Neural progenitor cell (in vitro differentiated cells): ENCODE results near the gene TNNI2. TPM values are rescaled to one million over a fixed set of nuclear protein-coding genes. Genes with fewer than 3 reads are reported as not detected.

ENCODE experiments used
- DNase-seq: peaks from one replicate; pipeline ENCODE4 v3.0.0-alpha.2; 2016; ENCODE audit warnings: low spot score
- H2AFZ ChIP-seq: fragments of 200-600 bp; sonication (generic); replicated peaks from 2 replicates; pipeline ENCODE4 v1.6.1; 2016; ENCODE audit warnings: antibody characterized with exemption
- H3F3A ChIP-seq: fragments of 200-600 bp; sonication (generic); 2 replicates; pipeline ENCODE4 v1.6.1; 2016; ENCODE audit warnings: antibody characterized with exemption, low read depth
- H3K27ac ChIP-seq: fragments of 200-600 bp; sonication (generic); 2 replicates; pipeline ENCODE4 v1.5.1; 2016; ENCODE audit warnings: mild to moderate bottlenecking
- H3K27me3 ChIP-seq: fragments of 200-600 bp; sonication (generic); 2 replicates; pipeline ENCODE4 v1.6.1; 2016; ENCODE audit warnings: mild to moderate bottlenecking, moderate library complexity
- H3K36me3 ChIP-seq: fragments of 200-600 bp; sonication (generic); 2 replicates; pipeline ENCODE4 v1.5.1; 2016
- H3K4me1 ChIP-seq: fragments of 200-600 bp; sonication (generic); 2 replicates; pipeline ENCODE4 v1.6.1; 2016; ENCODE audit warnings: mixed run types
- H3K4me2 ChIP-seq: fragments of 200-600 bp; sonication (generic); 2 replicates; pipeline ENCODE4 v1.6.1; 2016
- H3K4me3 ChIP-seq: fragments of 200-600 bp; sonication (generic); 2 replicates; pipeline ENCODE4 v1.5.1; 2016
- H3K79me2 ChIP-seq: fragments of 200-600 bp; sonication (generic); 2 replicates; pipeline ENCODE4 v1.6.1; 2016; ENCODE audit warnings: low read depth
- H3K9ac ChIP-seq: fragments of 200-600 bp; sonication (generic); 2 replicates; pipeline ENCODE4 v1.6.1; 2016
- H3K9me3 ChIP-seq: fragments of 200-600 bp; sonication (generic); 2 replicates; pipeline ENCODE4 v1.5.1; 2016; ENCODE audit warnings: low read depth
- H4K20me1 ChIP-seq: fragments of 200-600 bp; sonication (generic); 2 replicates; pipeline ENCODE4 v1.6.1; 2016; ENCODE audit warnings: low read depth
- H3K27ac Mint-ChIP-seq: 3 replicates; pipeline ENCODE4 v1.8.0; 2021; ENCODE audit warnings: mixed read lengths
- H3K27me3 Mint-ChIP-seq: 2 replicates; pipeline ENCODE4 v1.8.0; 2022; ENCODE audit warnings: low read depth, mild to moderate bottlenecking, inconsistent platforms, moderate library complexity, mixed read lengths; ENCODE audit not compliant: insufficient read depth
- H3K36me3 Mint-ChIP-seq: 3 replicates; pipeline ENCODE4 v1.8.0; 2021; ENCODE audit warnings: mixed read lengths
- H3K4me1 Mint-ChIP-seq: 3 replicates; pipeline ENCODE4 v1.8.0; 2021; ENCODE audit warnings: mixed read lengths
- H3K4me3 Mint-ChIP-seq: 3 replicates; pipeline ENCODE4 v1.8.0; 2021; ENCODE audit warnings: mild to moderate bottlenecking, moderate library complexity, mixed read lengths
- H3K9me3 Mint-ChIP-seq: 3 replicates; pipeline ENCODE4 v1.8.0; 2020; ENCODE audit warnings: mixed read lengths
- CTCF ChIP-seq: fragments of 200-600 bp; sonication (generic); IDR thresholded peaks from 2 replicates; pipeline ENCODE4 v1.5.1; 2017; ENCODE audit warnings: antibody characterized with exemption, mild to moderate bottlenecking
- EZH2 ChIP-seq: fragments of 200-600 bp; sonication (generic); IDR thresholded peaks from 2 replicates; pipeline ENCODE4 v1.6.1; 2017; ENCODE audit warnings: antibody characterized with exemption, mild to moderate bottlenecking, moderate library complexity
- EZH2phosphoT487 ChIP-seq: fragments of 200-600 bp; sonication (generic); IDR thresholded peaks from 2 replicates; pipeline ENCODE4 v1.6.1; 2017; ENCODE audit warnings: antibody characterized with exemption
- total RNA-seq: library from RNA; depleted of rRNA; stranded (reverse); fragments of >200 nt; gene quantifications from 2 replicates; pipeline ENCODE4 v1.2.3, GENCODE V29; 2015; ENCODE audit warnings: low replicate concordance

Gene TNNI2
- total RNA-seq, 1 donor from 2014 or later, result 2.6 TPM

GRCh38 chr11:1855886-1856265 is 17.1 kb downstream of the TNNI2 start:
- peaks cover 8% of the 10 kb centered on the region for H3K4me1 ChIP-seq
- Mint-ChIP-seq H3K9me3 (no peaks in the 10 kb centered on the region), H3K27me3 (peaks cover 2% of the 10 kb centered on the region), H3K27ac (peak overlapping the region; percentile 88), H3K4me3 (no peak overlapping the region), H3K4me1 (no peaks in the 10 kb centered on the region), H3K36me3 (no peaks in the 10 kb centered on the region)
- no peak overlapping the region for H3K9ac ChIP-seq
- no peaks in the 10 kb centered on the region for H3K36me3 ChIP-seq
- no peak overlapping the region for H3K4me3 ChIP-seq
- H3K79me2 ChIP-seq, result no peaks in the 10 kb centered on the region
- no peak overlapping the region for H2AFZ ChIP-seq
- H3F3A ChIP-seq, result no peaks in the 10 kb centered on the region
- no peaks in the 10 kb centered on the region for H4K20me1 ChIP-seq
- peaks cover 8% of the 10 kb centered on the region for H3K27me3 ChIP-seq
- no peak overlapping the region for H3K27ac ChIP-seq
- DNase-seq, result no peak
- TF ChIP-seq CTCF (no peak), EZH2phosphoT487 (no peak), EZH2 (no peak)
- H3K9me3 ChIP-seq, result no peaks in the 10 kb centered on the region
- no peak overlapping the region for H3K4me2 ChIP-seq

GRCh38 chr11:1856306-1857005 is 17.7 kb downstream of the TNNI2 start:
- H3K27ac Mint-ChIP-seq, result peak overlapping the region; percentile 88
- H2AFZ ChIP-seq, result no peak overlapping the region
- peaks cover 8% of the 10 kb centered on the region for H3K4me1 ChIP-seq
- no peaks in the 10 kb centered on the region for H3K36me3 ChIP-seq
- no peaks in the 10 kb centered on the region for H4K20me1 ChIP-seq
- no peak overlapping the region for H3K4me3 ChIP-seq
- H3K4me2 ChIP-seq, result no peak overlapping the region
- H3K9me3 Mint-ChIP-seq, result no peaks in the 10 kb centered on the region
- H3K27me3 ChIP-seq, result peaks cover 14% of the 10 kb centered on the region
- no peak overlapping the region for H3K4me3 Mint-ChIP-seq
- no peak for DNase-seq
- H3K9ac ChIP-seq, result no peak overlapping the region
- H3K9me3 ChIP-seq, result no peaks in the 10 kb centered on the region
- no peaks in the 10 kb centered on the region for H3F3A ChIP-seq
- no peaks in the 10 kb centered on the region for H3K36me3 Mint-ChIP-seq
- H3K27ac ChIP-seq, result no peak overlapping the region
- H3K4me1 Mint-ChIP-seq, result no peaks in the 10 kb centered on the region
- TF ChIP-seq EZH2 (no peak), CTCF (no peak), EZH2phosphoT487 (no peak)
- H3K27me3 Mint-ChIP-seq, result no peaks in the 10 kb centered on the region
- H3K79me2 ChIP-seq, result no peaks in the 10 kb centered on the region

- Histone ChIP-seq H3F3A (no peaks in the 10 kb centered on the region), H3K79me2 (no peaks in the 10 kb centered on the region), H3K9ac (no peak overlapping the region), H3K4me1 (peaks cover 8% of the 10 kb centered on the region), H3K4me3 (no peak overlapping the region), H2AFZ (no peak overlapping the region), H3K36me3 (no peaks in the 10 kb centered on the region), H3K27ac (no peak overlapping the region), H4K20me1 (no peaks in the 10 kb centered on the region), H3K27me3 (peaks cover 14% of the 10 kb centered on the region), H3K9me3 (no peaks in the 10 kb centered on the region), H3K4me2 (no peak overlapping the region)
- Mint-ChIP-seq H3K27me3 (no peaks in the 10 kb centered on the region), H3K4me3 (no peak overlapping the region), H3K36me3 (no peaks in the 10 kb centered on the region), H3K9me3 (no peaks in the 10 kb centered on the region), H3K27ac (no peak overlapping the region), H3K4me1 (no peaks in the 10 kb centered on the region)
- DNase-seq, result no peak
- no peak for TF ChIP-seq CTCF
- TF ChIP-seq EZH2, result no peak
- TF ChIP-seq EZH2phosphoT487, result no peak
These were observed 18.3 kb downstream of the TNNI2 start for GRCh38 chr11:1857064-1857463.
